Keratinocyte (primary cell): ENCODE data around the gene CHN2.

Source experiments
- CTCF ChIP-seq, 3 experiments: IDR thresholded peaks in 1 of 3; conservative IDR thresholded peaks in 1 of 3; optimal IDR thresholded peaks in 1 of 3; 2 replicates in 2 of 3; 3 replicates in 1 of 3; pipeline versions ENCODE3 to v1.5.1; 2011; ENCODE audit warnings: low read length in 3 of 3, mild to moderate bottlenecking in 3 of 3, moderate library complexity in 2 of 3, control low read depth in 1 of 3, inconsistent platforms in 1 of 3; ENCODE audit not compliant: insufficient read depth in 2 of 3; ENCODE audit errors: extremely low read depth in 1 of 3
- EZH2 ChIP-seq: IDR thresholded peaks from one replicate; pipeline ENCODE4 v1.6.1; 2012; ENCODE audit warnings: inconsistent platforms, mild to moderate bottlenecking, low read length, moderate library complexity

GRCh38 chr7:29343399-29343798 lies 148.8 kb downstream of the CHN2 start:
- TF ChIP-seq CTCF (optimal IDR thresholded peaks at IDR 0.05 in 1 of 3, IDR thresholded peaks at IDR 0.05 in 1 of 3, conservative IDR thresholded peaks at IDR 0.05 in 1 of 3; ENCODE audit: extremely low read depth in 1 of 3, insufficient read depth in 2 of 3, low read length in 3 of 3), result no peak
- no peak for TF ChIP-seq EZH2
